Hepatic stellate cell (primary cell): Measurements from ENCODE around the gene IGFBP7.

Experiments
- DNase-seq: peaks from one replicate; pipeline ENCODE4 v3.0.0; 2011; ENCODE audit warnings: low spot score

Gene IGFBP7

DNA sequence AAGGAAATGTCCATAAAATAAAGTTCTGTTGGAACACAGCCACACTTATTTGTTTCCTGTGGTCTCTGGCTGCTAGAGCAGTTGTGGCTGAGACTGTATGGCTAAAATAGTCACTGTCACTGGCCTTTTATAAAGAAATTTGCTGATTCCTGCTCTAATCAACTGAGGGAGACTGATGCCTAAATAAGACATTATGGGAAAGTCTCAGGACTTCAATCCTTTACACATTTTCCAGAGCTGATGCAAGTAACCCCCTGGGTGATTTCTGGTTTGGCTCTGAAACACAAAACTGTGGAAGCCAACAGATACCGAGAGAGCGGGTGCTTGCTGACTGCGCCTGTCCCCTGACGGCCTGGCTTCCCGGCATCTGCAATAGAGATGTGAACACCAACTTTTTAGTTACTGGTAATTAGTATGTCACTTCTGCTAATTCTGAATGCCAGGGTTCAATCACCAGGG is 67.4 kb downstream of the IGFBP7 start:
- DNase-seq: no peak

GRCh38 chr4:57041020-57041419 is 69.2 kb downstream of the IGFBP7 start:
- DNase-seq: no peak

DNA sequence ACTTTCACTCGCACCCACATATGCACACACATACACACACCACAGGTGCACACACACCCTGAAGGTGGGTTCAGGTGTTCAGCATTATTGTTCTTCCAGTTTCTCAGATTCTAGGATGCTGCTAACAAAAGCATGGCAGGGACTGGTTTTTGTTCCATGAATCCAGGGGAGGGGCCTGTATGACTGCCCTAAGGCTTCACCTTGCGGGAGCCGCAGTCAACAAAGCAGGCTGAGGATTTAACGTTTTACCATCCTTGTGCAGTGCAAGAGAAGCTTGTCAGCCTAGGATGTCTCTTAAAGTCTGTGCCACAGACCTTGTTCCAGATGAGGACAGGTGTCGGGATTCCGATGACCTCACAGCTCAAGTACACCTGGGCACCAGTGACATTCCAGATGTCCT is 69.7 kb downstream of the IGFBP7 start:
- no peak for DNase-seq

- DNase-seq: no peak
Measured at GRCh38 chr4:57039345-57039744, 70.8 kb downstream of the IGFBP7 start.

- DNase-seq: no peak
Measured at GRCh38 chr4:57037982-57038604, 72.1 kb downstream of the IGFBP7 start.

- DNase-seq: no peak
Measured at GRCh38 chr4:57034520-57034919, 75.7 kb downstream of the IGFBP7 start.

DNA sequence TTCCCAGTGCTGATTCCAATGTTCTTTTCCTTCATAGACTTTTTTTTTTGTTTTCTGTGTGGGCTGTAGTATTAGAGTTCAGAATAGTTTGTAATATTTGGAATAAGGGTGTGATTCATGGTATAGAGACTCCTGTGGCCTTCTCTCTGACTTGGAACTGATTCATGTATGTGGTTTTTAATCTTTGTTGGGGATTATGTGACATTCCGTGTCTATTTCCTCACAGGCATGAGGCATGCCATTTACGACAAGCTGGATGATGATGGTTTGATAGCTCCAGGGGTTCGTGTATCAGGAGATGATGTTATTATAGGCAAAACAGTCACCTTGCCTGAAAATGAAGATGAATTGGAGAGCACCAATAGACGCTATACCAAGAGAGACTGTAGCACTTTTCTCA is 87.1 kb downstream of the IGFBP7 start:
- peak; percentile 56 for DNase-seq

DNA sequence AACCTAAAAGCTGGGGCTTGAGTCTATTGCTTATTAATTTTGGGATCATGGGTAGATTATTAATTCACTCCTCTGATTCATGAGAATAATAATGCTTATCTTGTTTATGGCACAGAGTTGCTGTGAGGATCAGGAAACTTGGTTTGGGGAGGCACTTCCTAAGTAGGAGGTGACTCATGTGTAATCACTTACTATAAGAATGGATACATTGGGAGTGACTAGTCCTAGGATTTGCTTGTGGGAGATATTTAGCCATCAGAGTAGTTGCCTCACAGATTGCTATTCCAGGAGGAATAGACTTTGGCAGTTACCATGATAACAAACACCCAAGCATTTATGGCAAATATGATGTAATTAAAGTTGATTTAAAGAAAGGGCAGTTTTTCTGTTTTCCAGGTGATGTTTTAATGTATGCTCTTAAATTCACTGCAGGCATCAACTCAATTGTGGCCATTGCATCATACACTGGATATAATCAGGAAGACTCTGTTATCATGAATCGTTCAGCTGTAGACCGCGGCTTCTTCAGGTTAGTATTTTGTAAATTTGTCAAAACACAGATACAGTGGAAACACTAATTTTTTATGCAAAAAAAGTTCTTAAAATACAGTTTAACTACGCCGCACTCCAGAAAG is 89.6 kb downstream of the IGFBP7 start:
- DNase-seq: peak; percentile 57

DNA sequence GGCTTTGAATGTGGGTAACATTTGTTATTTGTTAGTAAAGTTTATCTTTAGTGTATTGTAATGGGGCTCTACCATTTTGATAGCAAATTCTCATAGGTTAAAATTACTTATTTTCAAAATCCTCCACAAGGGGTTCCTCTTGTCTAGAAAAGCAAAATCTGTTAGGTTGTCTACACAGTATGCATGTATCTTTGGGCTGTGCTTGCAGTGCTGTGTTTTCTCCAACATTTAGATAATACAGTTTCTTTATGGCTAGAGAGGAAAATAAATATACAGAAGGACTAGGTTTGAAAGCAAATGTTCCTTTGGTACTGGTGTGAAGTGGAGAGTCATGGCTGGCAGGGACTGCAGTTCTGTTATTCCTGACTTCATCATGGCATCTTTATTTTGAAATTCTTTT is 91.2 kb downstream of the IGFBP7 start:
- DNase-seq: no peak

DNA sequence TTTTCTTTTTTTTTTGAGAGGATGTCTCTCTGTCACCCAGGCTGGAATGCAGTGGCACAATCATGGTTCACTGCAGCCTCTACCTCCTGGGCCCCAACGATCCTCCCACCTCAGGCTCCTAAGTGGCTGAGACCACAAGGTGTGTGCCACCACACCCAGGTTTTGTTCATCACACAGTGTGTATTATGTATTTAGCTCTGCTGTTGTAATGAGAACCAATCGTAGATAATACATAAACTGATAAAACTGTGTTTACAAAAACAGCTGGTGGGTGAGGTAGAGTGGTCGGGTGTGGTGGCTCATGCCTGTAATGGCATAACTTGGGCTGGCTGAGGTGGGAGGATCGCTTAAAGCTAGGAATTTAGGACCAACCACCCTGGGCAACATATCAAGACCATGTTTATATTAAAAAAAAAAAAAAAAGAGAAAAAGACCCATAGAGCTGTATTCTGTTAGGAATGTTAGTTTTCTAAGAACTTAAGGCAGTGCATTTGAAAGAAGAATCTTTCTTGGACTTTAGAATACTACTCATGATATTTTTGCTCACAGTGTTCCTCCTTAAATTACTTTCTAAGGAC is 96.6 kb downstream of the IGFBP7 start:
- no peak for DNase-seq

DNA sequence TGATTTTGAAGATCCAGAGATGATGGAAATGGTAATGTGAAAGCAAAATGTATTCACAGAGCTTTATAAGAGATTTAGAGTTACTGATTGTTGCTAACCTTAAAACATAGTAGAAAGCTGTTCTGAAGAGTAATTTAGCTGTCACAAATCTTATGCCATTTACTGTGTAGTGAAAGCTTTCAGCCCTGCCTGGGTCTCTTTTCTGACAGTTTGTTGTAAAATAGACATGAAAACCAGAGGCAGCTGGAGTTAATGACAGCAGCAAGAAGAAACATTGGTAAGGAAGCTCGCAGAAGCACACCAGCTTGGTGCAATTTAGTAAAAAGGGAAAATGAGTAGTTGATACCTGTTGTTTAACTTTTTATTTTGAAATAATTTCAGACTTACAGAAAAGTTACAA is 110.4 kb downstream of the IGFBP7 start:
- no peak for DNase-seq

GRCh38 chr4:56995525-56995924 is 114.7 kb downstream of the IGFBP7 start:
- no peak for DNase-seq

GRCh38 chr4:56990109-56990905 is 119.9 kb downstream of the IGFBP7 start:
- DNase-seq: no peak

DNA sequence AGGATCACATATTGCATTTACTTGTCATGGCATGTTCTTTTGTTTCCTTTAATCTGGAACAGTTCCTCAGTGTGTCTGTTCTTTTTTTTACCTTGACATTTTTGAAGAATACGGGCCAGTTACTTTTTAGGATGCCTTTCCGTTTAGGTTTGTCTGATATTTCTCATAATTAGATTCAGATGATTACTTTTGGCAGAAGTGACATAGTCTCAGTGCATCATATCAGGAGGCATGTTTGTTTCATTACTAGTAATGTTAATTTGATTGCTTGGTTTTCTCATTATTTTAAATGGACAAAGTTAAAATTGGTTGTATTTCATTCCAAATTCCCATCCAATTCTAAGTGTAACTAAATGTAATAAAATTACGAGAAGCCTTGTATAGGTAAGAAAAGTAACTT is 123.2 kb downstream of the IGFBP7 start:
- DNase-seq: no peak

- no peak for DNase-seq
Measured at GRCh38 chr4:56986192-56986591, 124.0 kb downstream of the IGFBP7 start.

DNA sequence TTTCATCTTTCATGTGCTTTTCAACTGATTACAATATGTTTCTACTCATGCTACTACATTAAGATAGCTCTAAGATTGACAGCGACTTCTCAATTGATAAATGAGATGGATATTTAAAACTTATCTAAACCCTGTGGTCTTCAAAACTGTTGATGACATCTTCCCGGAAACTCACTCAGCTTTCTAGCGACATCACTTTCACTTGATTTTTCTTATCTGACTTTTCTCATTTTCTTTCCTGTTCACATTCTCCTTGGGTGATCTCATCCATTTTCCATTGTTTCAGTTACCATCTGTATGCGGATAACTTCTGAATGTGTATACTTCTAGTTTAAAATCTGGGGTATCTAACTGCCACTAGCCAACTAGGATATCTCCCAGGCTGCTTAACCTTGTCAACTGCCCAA is 128.4 kb downstream of the IGFBP7 start:
- DNase-seq: peak; percentile 35
